Caco-2 (cell line): ENCODE results near the gene ILF3. TPM values are rescaled to one million over a fixed set of nuclear protein-coding genes. Genes with fewer than 3 reads are reported as not detected.

Source experiments
- BruUV-seq: library from RNA; stranded (reverse); fragments of 400-500 nt; replicated peaks from 2 replicates; lab custom pipeline; 2021; lab: Mats Ljungman, UMichigan
- CTCF ChIA-PET: fragments of 300-600 bp; sonication (Branson Sonifier 250); formaldehyde crosslinking; loops from one replicate; lab custom pipeline; 2022; ENCODE audit warnings: antibody characterized with exemption; lab: Charles Lee
- POLR2A ChIA-PET: fragments of 300-600 bp; sonication (Branson Sonifier 250); formaldehyde crosslinking; loops from one replicate; lab custom pipeline; 2022; ENCODE audit warnings: antibody characterized with exemption; lab: Charles Lee
- DNase-seq, 2 experiments: peaks; one replicate each; pipeline versions ENCODE4 v3.0.0 to v3.0.0-alpha.2; 2020 to 2022
- H3K27me3 ChIP-seq: replicated peaks from 2 replicates; pipeline ENCODE4 v1.6.0; 2011; ENCODE audit warnings: low read length; ENCODE audit not compliant: control insufficient read depth, insufficient read depth
- H3K36me3 ChIP-seq: 2 replicates; pipeline ENCODE4 v1.5.1; 2011; ENCODE audit warnings: low read length; ENCODE audit not compliant: control insufficient read depth, insufficient read depth
- H3K4me1 ChIP-seq: fragments of 250-450 bp; sonication (Bioruptor Pico); 2 replicates; pipeline ENCODE4 v1.5.1; 2020; ENCODE audit warnings: mild to moderate bottlenecking
- H3K4me3 ChIP-seq: 2 replicates; pipeline ENCODE4 v1.5.1; 2011; ENCODE audit warnings: low read depth, mild to moderate bottlenecking, control low read depth, low read length
- H3K9me3 ChIP-seq: fragments of 250-450 bp; sonication (Bioruptor Pico); 2 replicates; pipeline ENCODE4 v1.5.1; 2020; ENCODE audit warnings: mild to moderate bottlenecking, moderate library complexity
- H3K27ac Mint-ChIP-seq: one replicate; pipeline ENCODE4 v1.8.0; 2022; ENCODE audit warnings: mixed read lengths; ENCODE audit not compliant: unreplicated experiment
- H3K27me3 Mint-ChIP-seq: one replicate; pipeline ENCODE4 v1.8.0; 2022; ENCODE audit warnings: mixed read lengths; ENCODE audit not compliant: insufficient read depth, unreplicated experiment
- H3K36me3 Mint-ChIP-seq: one replicate; pipeline ENCODE4 v1.8.0; 2022; ENCODE audit warnings: mild to moderate bottlenecking, mixed read lengths; ENCODE audit not compliant: insufficient read depth, unreplicated experiment
- H3K4me1 Mint-ChIP-seq: one replicate; pipeline ENCODE4 v1.8.0; 2022; ENCODE audit warnings: low read depth, mixed read lengths; ENCODE audit not compliant: unreplicated experiment
- H3K4me3 Mint-ChIP-seq: one replicate; pipeline ENCODE4 v1.8.0; 2022; ENCODE audit warnings: mild to moderate bottlenecking, moderate library complexity, mixed read lengths; ENCODE audit not compliant: unreplicated experiment
- H3K9me3 Mint-ChIP-seq: one replicate; pipeline ENCODE4 v1.8.0; 2022; ENCODE audit warnings: mixed read lengths; ENCODE audit not compliant: unreplicated experiment
- CTCF ChIP-seq, 2 experiments: fragments of 200-600 bp in 1 of 2; IDR thresholded peaks; 1 replicate in 1 of 2; 2 replicates in 1 of 2; pipeline versions ENCODE4 v1.5.1 to v1.8.0; 2011 to 2022; ENCODE audit warnings: antibody characterized with exemption in 1 of 2, control low read depth in 1 of 2, inconsistent platforms in 1 of 2, low read depth in 1 of 2, low read length in 1 of 2, mild to moderate bottlenecking in 1 of 2, moderate library complexity in 1 of 2; ENCODE audit not compliant: insufficient read depth in 1 of 2, severe bottlenecking in 1 of 2, unreplicated experiment in 1 of 2
- intact Hi-C: fragments of 100-400 bp; cut with micrococcal nuclease; formaldehyde crosslinking; loops from one replicate; pipeline ENCODE4 v1.10.0; 2022; ENCODE audit not compliant: unreplicated experiment
- total RNA-seq: library from RNA; stranded (reverse); gene quantifications from 2 replicates; pipeline ENCODE4 v1.2.3, GENCODE V29; 2022

The ILF3 gene
- total RNA-seq, 1 experiment from 2014 or later = 399 TPM

GRCh38 chr19:10730932-10731331 is 76.8 kb downstream of the ILF3 start:
- ChIA-PET CTCF (interaction anchor here (0.6 to 1.4 kb wide), 2 partner anchors 13 to 17 kb away, joined by 3 to 4 read pairs; partner anchors contain the start of gene DNM2), POLR2A (no interaction called here)
- no peaks in the 10 kb centered on the region; the same call in 1 of the 2 replicates for H3K36me3 ChIP-seq
- BruUV-seq = no TSS peak
- H3K9me3 Mint-ChIP-seq = no peaks in the 10 kb centered on the region
- no peaks in the 10 kb centered on the region for H3K4me1 ChIP-seq
- H3K27me3 Mint-ChIP-seq = no peaks in the 10 kb centered on the region
- intact Hi-C loops = no loop called here
- H3K36me3 Mint-ChIP-seq = peaks cover 35% of the 10 kb centered on the region
- no peak overlapping the region for H3K4me3 Mint-ChIP-seq
- H3K27ac Mint-ChIP-seq = no peak overlapping the region
- no peaks in the 10 kb centered on the region for H3K4me1 Mint-ChIP-seq
- H3K4me3 ChIP-seq = no peak overlapping the region
- no peak for TF ChIP-seq CTCF (IDR thresholded peaks at IDR 0.05; ENCODE audit: insufficient read depth in 1 of 2, low read depth in 1 of 2, low read length in 1 of 2, severe bottlenecking in 1 of 2, unreplicated experiment in 1 of 2)
- no peaks in the 10 kb centered on the region for H3K9me3 ChIP-seq
- H3K27me3 ChIP-seq = no peaks in the 10 kb centered on the region
- no peak for DNase-seq

GRCh38 chr19:10735741-10736140 is 81.6 kb downstream of the ILF3 start:
- CTCF ChIA-PET = no interaction called here
- Mint-ChIP-seq H3K27me3 (no peaks in the 10 kb centered on the region), H3K36me3 (peaks cover 36% of the 10 kb centered on the region), H3K27ac (no peak overlapping the region), H3K4me3 (no peak overlapping the region), H3K9me3 (no peaks in the 10 kb centered on the region), H3K4me1 (no peaks in the 10 kb centered on the region)
- intact Hi-C loops = no loop called here
- no peaks in the 10 kb centered on the region for H3K27me3 ChIP-seq
- H3K4me1 ChIP-seq = peaks cover 4% of the 10 kb centered on the region; the same call in 1 of the 2 replicates
- POLR2A ChIA-PET = no interaction called here
- TF ChIP-seq CTCF (IDR thresholded peaks at IDR 0.05; ENCODE audit: insufficient read depth in 1 of 2, low read depth in 1 of 2, low read length in 1 of 2, severe bottlenecking in 1 of 2, unreplicated experiment in 1 of 2) = no peak
- H3K9me3 ChIP-seq = 0 out of 2 replicates have a peak, but pooled peaks cover under 1% of the 10 kb centered on the region
- DNase-seq = no peak
- no TSS peak for BruUV-seq
- H3K4me3 ChIP-seq = no peak overlapping the region
- no peaks in the 10 kb centered on the region for H3K36me3 ChIP-seq

- H3K4me1 Mint-ChIP-seq = no peaks in the 10 kb centered on the region
- ChIA-PET CTCF (no interaction called here), POLR2A (no interaction called here)
- no peak for DNase-seq
- Histone ChIP-seq H3K9me3 (0 out of 2 replicates have a peak, but pooled peaks cover 5% of the 10 kb centered on the region), H3K36me3 (no peaks in the 10 kb centered on the region), H3K4me1 (peaks cover 7% of the 10 kb centered on the region; the same call in 1 of the 2 replicates), H3K27me3 (no peaks in the 10 kb centered on the region), H3K4me3 (no peak overlapping the region)
- TF ChIP-seq CTCF (IDR thresholded peaks at IDR 0.05; ENCODE audit: insufficient read depth in 1 of 2, low read depth in 1 of 2, low read length in 1 of 2, severe bottlenecking in 1 of 2, unreplicated experiment in 1 of 2) = no peak
- no TSS peak for BruUV-seq
- no peak overlapping the region for H3K4me3 Mint-ChIP-seq
- H3K36me3 Mint-ChIP-seq = peaks cover 37% of the 10 kb centered on the region
- H3K27ac Mint-ChIP-seq = no peak overlapping the region
- H3K9me3 Mint-ChIP-seq = no peaks in the 10 kb centered on the region
- H3K27me3 Mint-ChIP-seq = no peaks in the 10 kb centered on the region
- intact Hi-C loops = no loop called here
Measured at GRCh38 chr19:10736189-10736588, 82.0 kb downstream of the ILF3 start.
